Measurements from ENCODE around the gene TIMP1.

TIMP1 gene

GRCh38 chrX:47581731-47582647 lies at the start of gene TIMP1:
TSS of gene TIMP1 (plus strand) at chrX:47582436. CDS start at chrX:47583416, 980 bp downstream.
- Histone ChIP-seq H3K4me3 (ENCODE audit: low read depth in 1 of 2, low read length in 2 of 2) (peak within 1 kb of the TSS; percentile 43 to 62), H3K36me3 (ENCODE audit: control insufficient read depth in 1 of 2, insufficient read depth in 2 of 2, low read length in 2 of 2) (no peaks in the 10 kb centered on the region), H3K27me3 (ENCODE audit: control insufficient read depth in 1 of 2, insufficient read depth in 2 of 2, low read length in 2 of 2) (no peaks in the 10 kb centered on the region), H3K4me1 (ENCODE audit: control insufficient read depth in 1 of 2, insufficient read depth in 2 of 2, low read length in 2 of 2) (peaks cover 0 to 10% of the 10 kb centered on the region in 2 donors), H3K9me3 (ENCODE audit: control insufficient read depth in 1 of 2, low read length in 2 of 2) (no peaks in the 10 kb centered on the region), H3K9ac (ENCODE audit: low read depth in 1 of 2, low read length in 2 of 2) (peak within 1 kb of the TSS; percentile 38 to 43), H3K27ac (ENCODE audit: low read depth, low read length) (peak within 1 kb of the TSS; percentile 50)

GRCh38 chrX:47539860-47540259 lies 42.4 kb upstream of the TIMP1 start:
- Histone ChIP-seq H3K27me3 (ENCODE audit: control insufficient read depth in 1 of 2, insufficient read depth in 2 of 2, low read length in 2 of 2) (no peaks in the 10 kb centered on the region), H3K4me1 (ENCODE audit: control insufficient read depth in 1 of 2, insufficient read depth in 2 of 2, low read length in 2 of 2) (no peaks in the 10 kb centered on the region), H3K9me3 (ENCODE audit: control insufficient read depth in 1 of 2, low read length in 2 of 2) (no peaks in the 10 kb centered on the region), H3K27ac (ENCODE audit: low read depth, low read length) (no peak overlapping the region), H3K9ac (ENCODE audit: low read depth in 1 of 2, low read length in 2 of 2) (no peak overlapping the region), H3K36me3 (ENCODE audit: control insufficient read depth in 1 of 2, insufficient read depth in 2 of 2, low read length in 2 of 2) (no peaks in the 10 kb centered on the region), H3K4me3 (ENCODE audit: low read depth in 1 of 2, low read length in 2 of 2) (no peak overlapping the region)

- peak overlapping the region in 1 of 2 donors; percentile 18 for H3K9ac ChIP-seq (ENCODE audit: low read depth in 1 of 2, low read length in 2 of 2)
These were observed 41.3 kb upstream of the TIMP1 start for GRCh38 chrX:47540754-47541538.

GRCh38 chrX:47543496-47543895 lies 38.7 kb upstream of the TIMP1 start:
- Histone ChIP-seq H3K27ac (ENCODE audit: low read depth, low read length) (no peak overlapping the region), H3K4me3 (ENCODE audit: low read depth in 1 of 2, low read length in 2 of 2) (no peak overlapping the region), H3K36me3 (ENCODE audit: control insufficient read depth in 1 of 2, insufficient read depth in 2 of 2, low read length in 2 of 2) (no peaks in the 10 kb centered on the region), H3K9me3 (ENCODE audit: control insufficient read depth in 1 of 2, low read length in 2 of 2) (no peaks in the 10 kb centered on the region), H3K4me1 (ENCODE audit: control insufficient read depth in 1 of 2, insufficient read depth in 2 of 2, low read length in 2 of 2) (no peaks in the 10 kb centered on the region), H3K9ac (ENCODE audit: low read depth in 1 of 2, low read length in 2 of 2) (no peak overlapping the region), H3K27me3 (ENCODE audit: control insufficient read depth in 1 of 2, insufficient read depth in 2 of 2, low read length in 2 of 2) (no peaks in the 10 kb centered on the region)

More at GRCh38 chrX:47540754-47541538, 41.3 kb upstream of the TIMP1 start:
- H3K27ac ChIP-seq (ENCODE audit: low read depth, low read length) = no peak overlapping the region
- no peaks in the 10 kb centered on the region for H3K4me1 ChIP-seq (ENCODE audit: control insufficient read depth in 1 of 2, insufficient read depth in 2 of 2, low read length in 2 of 2)
- no peaks in the 10 kb centered on the region for H3K27me3 ChIP-seq (ENCODE audit: control insufficient read depth in 1 of 2, insufficient read depth in 2 of 2, low read length in 2 of 2)
- H3K36me3 ChIP-seq (ENCODE audit: control insufficient read depth in 1 of 2, insufficient read depth in 2 of 2, low read length in 2 of 2) = no peaks in the 10 kb centered on the region
- no peaks in the 10 kb centered on the region for H3K9me3 ChIP-seq (ENCODE audit: control insufficient read depth in 1 of 2, low read length in 2 of 2)
- no peak overlapping the region for H3K4me3 ChIP-seq (ENCODE audit: low read depth in 1 of 2, low read length in 2 of 2)

- H3K9me3 ChIP-seq (ENCODE audit: control insufficient read depth in 1 of 2, low read length in 2 of 2) = no peaks in the 10 kb centered on the region
- H3K27ac ChIP-seq (ENCODE audit: low read depth, low read length) = peak overlapping the region; percentile 35
- peak overlapping the region; percentile 57 to 74 for H3K9ac ChIP-seq (ENCODE audit: low read depth in 1 of 2, low read length in 2 of 2)
- H3K36me3 ChIP-seq (ENCODE audit: control insufficient read depth in 1 of 2, insufficient read depth in 2 of 2, low read length in 2 of 2) = no peaks in the 10 kb centered on the region
- H3K27me3 ChIP-seq (ENCODE audit: control insufficient read depth in 1 of 2, insufficient read depth in 2 of 2, low read length in 2 of 2) = no peaks in the 10 kb centered on the region
- H3K4me3 ChIP-seq (ENCODE audit: low read depth in 1 of 2, low read length in 2 of 2) = peak overlapping the region; percentile 67 to 71
- H3K4me1 ChIP-seq (ENCODE audit: control insufficient read depth in 1 of 2, insufficient read depth in 2 of 2, low read length in 2 of 2) = peaks cover 0 to 3% of the 10 kb centered on the region in 2 donors
These were observed 26.1 kb upstream of the TIMP1 start for GRCh38 chrX:47556045-47556623.

- no peak overlapping the region for H3K4me3 ChIP-seq (ENCODE audit: low read depth in 1 of 2, low read length in 2 of 2)
- H3K9me3 ChIP-seq (ENCODE audit: control insufficient read depth in 1 of 2, low read length in 2 of 2) = no peaks in the 10 kb centered on the region
- no peak overlapping the region for H3K9ac ChIP-seq (ENCODE audit: low read depth in 1 of 2, low read length in 2 of 2)
- H3K27me3 ChIP-seq (ENCODE audit: control insufficient read depth in 1 of 2, insufficient read depth in 2 of 2, low read length in 2 of 2) = no peaks in the 10 kb centered on the region
- H3K4me1 ChIP-seq (ENCODE audit: control insufficient read depth in 1 of 2, insufficient read depth in 2 of 2, low read length in 2 of 2) = peaks cover 3 to 15% of the 10 kb centered on the region in 2 donors
- peaks cover 6% of the 10 kb centered on the region in 2 donors for H3K36me3 ChIP-seq (ENCODE audit: control insufficient read depth in 1 of 2, insufficient read depth in 2 of 2, low read length in 2 of 2)
- no peak overlapping the region for H3K27ac ChIP-seq (ENCODE audit: low read depth, low read length)
These were observed 23.8 kb upstream of the TIMP1 start for GRCh38 chrX:47558436-47558835.

- H3K27ac ChIP-seq (ENCODE audit: low read depth, low read length) = peak overlapping the region; percentile 73
- peak overlapping the region; percentile 77 to 82 for H3K4me3 ChIP-seq (ENCODE audit: low read depth in 1 of 2, low read length in 2 of 2)
- peaks cover 3 to 15% of the 10 kb centered on the region in 2 donors for H3K4me1 ChIP-seq (ENCODE audit: control insufficient read depth in 1 of 2, insufficient read depth in 2 of 2, low read length in 2 of 2)
- no peaks in the 10 kb centered on the region for H3K9me3 ChIP-seq (ENCODE audit: control insufficient read depth in 1 of 2, low read length in 2 of 2)
- peaks cover 13 to 23% of the 10 kb centered on the region in 2 donors for H3K36me3 ChIP-seq (ENCODE audit: control insufficient read depth in 1 of 2, insufficient read depth in 2 of 2, low read length in 2 of 2)
- no peaks in the 10 kb centered on the region for H3K27me3 ChIP-seq (ENCODE audit: control insufficient read depth in 1 of 2, insufficient read depth in 2 of 2, low read length in 2 of 2)
- H3K9ac ChIP-seq (ENCODE audit: low read depth in 1 of 2, low read length in 2 of 2) = peak overlapping the region; percentile 76 to 79
These were observed 21.9 kb upstream of the TIMP1 start for GRCh38 chrX:47560179-47560933.

- no peaks in the 10 kb centered on the region for H3K27me3 ChIP-seq (ENCODE audit: control insufficient read depth in 1 of 2, insufficient read depth in 2 of 2, low read length in 2 of 2)
- H3K9ac ChIP-seq (ENCODE audit: low read depth in 1 of 2, low read length in 2 of 2) = peak within 1 kb of the TSS; percentile 79 to 85
- H3K27ac ChIP-seq (ENCODE audit: low read depth, low read length) = peak within 1 kb of the TSS; percentile 90
- peak within 1 kb of the TSS; percentile 78 to 82 for H3K4me3 ChIP-seq (ENCODE audit: low read depth in 1 of 2, low read length in 2 of 2)
- H3K4me1 ChIP-seq (ENCODE audit: control insufficient read depth in 1 of 2, insufficient read depth in 2 of 2, low read length in 2 of 2) = peaks cover 3 to 15% of the 10 kb centered on the region in 2 donors
- H3K9me3 ChIP-seq (ENCODE audit: control insufficient read depth in 1 of 2, low read length in 2 of 2) = no peaks in the 10 kb centered on the region
- H3K36me3 ChIP-seq (ENCODE audit: control insufficient read depth in 1 of 2, insufficient read depth in 2 of 2, low read length in 2 of 2) = peaks cover 13 to 23% of the 10 kb centered on the region in 2 donors
These were observed 21.1 kb upstream of the TIMP1 start, which contains the start of gene ARAF for GRCh38 chrX:47560934-47561658. TSS of gene ARAF (plus strand) at chrX:47561205. CDS start at chrX:47562968, 1,763 bp downstream.

- Histone ChIP-seq H3K9ac (ENCODE audit: low read depth in 1 of 2, low read length in 2 of 2) (peak overlapping the region; percentile 79 to 85), H3K27me3 (ENCODE audit: control insufficient read depth in 1 of 2, insufficient read depth in 2 of 2, low read length in 2 of 2) (no peaks in the 10 kb centered on the region), H3K4me1 (ENCODE audit: control insufficient read depth in 1 of 2, insufficient read depth in 2 of 2, low read length in 2 of 2) (peaks cover 3 to 15% of the 10 kb centered on the region in 2 donors), H3K4me3 (ENCODE audit: low read depth in 1 of 2, low read length in 2 of 2) (peak overlapping the region; percentile 78 to 82), H3K9me3 (ENCODE audit: control insufficient read depth in 1 of 2, low read length in 2 of 2) (no peaks in the 10 kb centered on the region), H3K36me3 (ENCODE audit: control insufficient read depth in 1 of 2, insufficient read depth in 2 of 2, low read length in 2 of 2) (peaks cover 13 to 26% of the 10 kb centered on the region in 2 donors), H3K27ac (ENCODE audit: low read depth, low read length) (no peak overlapping the region)
These were observed 20.5 kb upstream of the TIMP1 start for GRCh38 chrX:47561659-47562151.
